SK-N-SH (cell line): ENCODE measurements around the gene FGF18. TPM values are rescaled to one million over a fixed set of nuclear protein-coding genes. Genes with fewer than 3 reads are reported as not detected.

Experiments used
- FOSL2 ChIP-seq: IDR thresholded peaks from 2 replicates; pipeline ENCODE4 v1.4.0; 2012; ENCODE audit warnings: low read depth, mild to moderate bottlenecking, moderate library complexity, borderline replicate concordance
- FOXJ3 ChIP-seq: sonication (generic); formaldehyde crosslinking; IDR thresholded peaks from 2 replicates; pipeline ENCODE4 v1.5.1; 2020; ENCODE audit warnings: mild to moderate bottlenecking, missing genetic modification reagents
- FOXM1 ChIP-seq: IDR thresholded peaks from 2 replicates; pipeline ENCODE4 v1.4.0; 2012; ENCODE audit warnings: low read depth, mild to moderate bottlenecking
- GATA2 ChIP-seq: sonication (generic); formaldehyde crosslinking; IDR thresholded peaks from 2 replicates; pipeline ENCODE4 v1.5.0; 2020; ENCODE audit warnings: mild to moderate bottlenecking, missing genetic modification reagents
- MEF2A ChIP-seq: IDR thresholded peaks from 2 replicates; pipeline ENCODE4 v1.4.0; 2012; ENCODE audit warnings: low read depth, borderline replicate concordance
- MXI1 ChIP-seq: IDR thresholded peaks from 2 replicates; pipeline ENCODE4 v1.6.1; 2012; ENCODE audit warnings: mild to moderate bottlenecking, low read depth, low read length, improper control_type of control experiment
- NFIC ChIP-seq: IDR thresholded peaks from 2 replicates; pipeline ENCODE4 v1.4.0; 2012; ENCODE audit warnings: borderline replicate concordance
- POLR2AphosphoS5 ChIP-seq: IDR thresholded peaks from 2 replicates; pipeline ENCODE4 v1.6.1; 2012; ENCODE audit warnings: low read depth, low read length
- RAD21 ChIP-seq: IDR thresholded peaks from 2 replicates; pipeline ENCODE4 v1.6.1; 2012; ENCODE audit warnings: mild to moderate bottlenecking, low read length
- REST ChIP-seq: IDR thresholded peaks from 2 replicates; pipeline ENCODE4 v1.6.1; 2012; ENCODE audit warnings: mild to moderate bottlenecking, low read depth, low read length, moderate library complexity
- RFX5 ChIP-seq: IDR thresholded peaks from 2 replicates; pipeline ENCODE4 v1.6.1; 2012; ENCODE audit warnings: mild to moderate bottlenecking, improper control_type of control experiment, low read length
- RXRA ChIP-seq: IDR thresholded peaks from 2 replicates; pipeline ENCODE4 v1.4.0; 2012; ENCODE audit warnings: low read depth, mild to moderate bottlenecking, borderline replicate concordance
- SIN3A ChIP-seq: IDR thresholded peaks from 2 replicates; pipeline ENCODE4 v1.6.1; 2012; ENCODE audit warnings: low read depth, mild to moderate bottlenecking, low read length, moderate library complexity, borderline replicate concordance
- SMC3 ChIP-seq: IDR thresholded peaks from 2 replicates; pipeline ENCODE4 v1.6.1; 2012; ENCODE audit warnings: low read depth, low read length, improper control_type of control experiment
- TAF1 ChIP-seq: IDR thresholded peaks from 2 replicates; pipeline ENCODE4 v1.6.1; 2012; ENCODE audit warnings: low read depth, mild to moderate bottlenecking, low read length, moderate library complexity, borderline replicate concordance
- TCF12 ChIP-seq: IDR thresholded peaks from 2 replicates; pipeline ENCODE4 v1.4.0; 2012
- TEAD4 ChIP-seq: IDR thresholded peaks from 2 replicates; pipeline ENCODE4 v1.4.0; 2012; ENCODE audit warnings: mild to moderate bottlenecking, borderline replicate concordance; ENCODE audit not compliant: insufficient read depth
- polyA plus RNA-seq, 3 experiments: library from polyadenylated mRNA; depleted of rRNA; stranded (reverse); fragments of >200 nt; gene quantifications; 2 replicates each; pipeline ENCODE4 v1.2.3, GENCODE V29; 2012
- TF ChIP-seq, protein P1 (sequence below): fragments of 150-350 bp; IDR thresholded peaks from 2 replicates; pipeline ENCODE4 v1.6.1; 2017; ENCODE audit warnings: antibody characterized with exemption, low read length, low read depth, borderline replicate concordance
- TF ChIP-seq, protein P2 (sequence below): fragments of 150-350 bp; IDR thresholded peaks from 2 replicates; pipeline ENCODE4 v1.6.1; 2016; ENCODE audit warnings: mild to moderate bottlenecking, low read depth, low read length
- TF ChIP-seq, protein P3 (sequence below): IDR thresholded peaks from 2 replicates; pipeline ENCODE4; 2012

FGF18 gene
- polyA plus RNA-seq, 1 of the 3 experiments (the other 2 are of a cell fraction) = 0.89 TPM

GRCh38 chr5:171387345-171387969 lies 32.0 kb upstream of the FGF18 start, which contains the start of gene NPM1 (continued):
- TF ChIP-seq RAD21 (no peak), FOXM1 (no peak), MEF2A (no peak), GATA2 (CRISPR knock-in tag) (no peak), SMC3 (no peak), SIN3A (peak; percentile 87; the same call in 1 of the 2 replicates), POLR2AphosphoS5 (peak; percentile 98), TAF1 (peak; percentile 98), TCF12 (no peak), FOSL2 (no peak), RXRA (no peak), RFX5 (no peak), NFIC (no peak), MXI1 (peak; percentile 57; the same call in 1 of the 2 replicates), FOXJ3 (CRISPR knock-in tag) (no peak), REST (peak; percentile 69), TEAD4 (no peak)
- TF ChIP-seq, protein P1, sequence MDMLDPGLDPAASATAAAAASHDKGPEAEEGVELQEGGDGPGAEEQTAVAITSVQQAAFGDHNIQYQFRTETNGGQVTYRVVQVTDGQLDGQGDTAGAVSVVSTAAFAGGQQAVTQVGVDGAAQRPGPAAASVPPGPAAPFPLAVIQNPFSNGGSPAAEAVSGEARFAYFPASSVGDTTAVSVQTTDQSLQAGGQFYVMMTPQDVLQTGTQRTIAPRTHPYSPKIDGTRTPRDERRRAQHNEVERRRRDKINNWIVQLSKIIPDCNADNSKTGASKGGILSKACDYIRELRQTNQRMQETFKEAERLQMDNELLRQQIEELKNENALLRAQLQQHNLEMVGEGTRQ = no peak
- TF ChIP-seq, protein P2, sequence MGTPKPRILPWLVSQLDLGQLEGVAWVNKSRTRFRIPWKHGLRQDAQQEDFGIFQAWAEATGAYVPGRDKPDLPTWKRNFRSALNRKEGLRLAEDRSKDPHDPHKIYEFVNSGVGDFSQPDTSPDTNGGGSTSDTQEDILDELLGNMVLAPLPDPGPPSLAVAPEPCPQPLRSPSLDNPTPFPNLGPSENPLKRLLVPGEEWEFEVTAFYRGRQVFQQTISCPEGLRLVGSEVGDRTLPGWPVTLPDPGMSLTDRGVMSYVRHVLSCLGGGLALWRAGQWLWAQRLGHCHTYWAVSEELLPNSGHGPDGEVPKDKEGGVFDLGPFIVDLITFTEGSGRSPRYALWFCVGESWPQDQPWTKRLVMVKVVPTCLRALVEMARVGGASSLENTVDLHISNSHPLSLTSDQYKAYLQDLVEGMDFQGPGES = no peak
- TF ChIP-seq, protein P3, sequence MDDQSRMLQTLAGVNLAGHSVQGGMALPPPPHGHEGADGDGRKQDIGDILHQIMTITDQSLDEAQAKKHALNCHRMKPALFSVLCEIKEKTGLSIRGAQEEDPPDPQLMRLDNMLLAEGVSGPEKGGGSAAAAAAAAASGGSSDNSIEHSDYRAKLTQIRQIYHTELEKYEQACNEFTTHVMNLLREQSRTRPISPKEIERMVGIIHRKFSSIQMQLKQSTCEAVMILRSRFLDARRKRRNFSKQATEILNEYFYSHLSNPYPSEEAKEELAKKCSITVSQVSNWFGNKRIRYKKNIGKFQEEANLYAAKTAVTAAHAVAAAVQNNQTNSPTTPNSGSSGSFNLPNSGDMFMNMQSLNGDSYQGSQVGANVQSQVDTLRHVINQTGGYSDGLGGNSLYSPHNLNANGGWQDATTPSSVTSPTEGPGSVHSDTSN = no peak; the same call in 1 of the 2 replicates
